Activated T-helper 9 cell treated with anti-CD3 and anti-CD28 coated beads, Interleukin-2, amount 50 U/mL, for 16 hours (primary cell): Measurements from ENCODE around the gene CFAP20DC.

ENCODE experiments used
- DNase-seq: peaks from one replicate; pipeline ENCODE4 v3.0.0-alpha.2; 2020; ENCODE audit warnings: low read depth

Gene CFAP20DC

GRCh38 chr3:58693940-58694850 is 355.6 kb downstream of the CFAP20DC start:
- no peak for DNase-seq

GRCh38 chr3:58692484-58692883 is 357.3 kb downstream of the CFAP20DC start:
- DNase-seq = no peak
